AG20443 (cell line): ENCODE data around the gene LRRC26.
A peak's percentile ranks its signal among the peaks of the same experiment; 100 is the strongest.

Experiments
- DNase-seq: peaks from one replicate; pipeline ENCODE4 v3.0.0; 2012; ENCODE audit warnings: low spot score, mixed read lengths

The LRRC26 gene

DNA sequence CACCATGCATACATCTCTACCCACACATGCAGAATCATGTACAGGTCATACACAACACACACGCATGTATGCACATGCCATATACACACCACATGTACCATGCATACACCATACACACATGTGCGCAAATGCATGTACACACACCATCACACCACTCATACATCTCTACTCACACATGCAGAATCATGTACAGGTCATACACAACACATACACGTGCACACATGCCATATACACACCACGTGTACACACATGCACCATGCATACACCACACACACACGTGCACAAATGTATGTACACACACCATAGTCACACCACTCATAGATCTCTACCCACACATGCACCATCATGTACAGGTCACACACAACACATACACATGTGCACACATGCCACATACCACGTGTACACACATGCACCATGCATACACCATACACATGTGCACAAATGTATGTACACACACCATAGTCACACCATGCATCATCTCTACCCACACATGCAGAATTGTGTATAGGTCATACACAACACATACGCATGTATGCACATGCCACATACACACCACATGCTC, 16.9 kb downstream of the LRRC26 start:
- DNase-seq: no peak

DNA sequence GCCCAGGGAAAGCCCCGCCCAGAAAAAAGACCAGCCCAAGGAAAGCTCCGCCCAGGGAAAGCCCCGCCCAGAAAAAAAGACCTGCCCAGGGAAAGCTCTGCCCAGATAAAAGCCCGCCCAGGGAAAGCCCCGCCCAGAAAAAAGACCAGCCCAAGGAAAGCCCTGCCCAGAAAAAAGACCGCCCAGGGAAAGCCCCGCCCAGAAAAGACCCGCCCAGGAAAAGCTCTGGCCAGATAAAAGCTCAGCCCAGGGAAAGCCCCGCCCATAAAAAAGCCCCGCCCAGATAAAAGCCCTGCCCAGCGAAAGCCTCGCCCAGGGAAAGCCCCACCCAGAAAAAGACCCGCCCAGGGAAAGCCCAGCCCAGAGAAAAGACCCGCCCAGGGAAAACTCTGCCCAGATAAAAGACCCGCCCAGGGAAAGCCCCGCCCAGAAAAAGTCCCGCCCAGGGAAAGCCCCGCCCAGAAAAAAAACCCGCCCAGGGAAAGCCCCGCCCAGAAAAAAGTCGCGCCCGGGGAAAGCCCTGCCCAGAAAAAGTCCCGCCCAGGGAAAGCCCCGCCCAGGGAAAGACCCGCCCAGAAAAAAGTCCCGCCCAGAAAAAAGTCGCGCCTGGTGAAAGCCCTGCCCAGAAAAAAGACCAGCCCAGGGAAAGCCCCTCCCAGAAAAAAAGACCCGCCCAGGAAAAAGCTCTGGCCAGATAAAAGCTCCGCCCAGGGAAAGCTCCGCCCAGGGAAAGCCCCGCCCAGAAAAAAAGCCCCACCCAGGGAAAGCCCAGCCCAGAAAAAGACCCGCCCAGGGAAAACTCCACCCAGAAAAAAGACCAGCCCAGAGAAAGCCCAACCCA, 19.0 kb downstream of the LRRC26 start:
- DNase-seq: peak; percentile 50

DNA sequence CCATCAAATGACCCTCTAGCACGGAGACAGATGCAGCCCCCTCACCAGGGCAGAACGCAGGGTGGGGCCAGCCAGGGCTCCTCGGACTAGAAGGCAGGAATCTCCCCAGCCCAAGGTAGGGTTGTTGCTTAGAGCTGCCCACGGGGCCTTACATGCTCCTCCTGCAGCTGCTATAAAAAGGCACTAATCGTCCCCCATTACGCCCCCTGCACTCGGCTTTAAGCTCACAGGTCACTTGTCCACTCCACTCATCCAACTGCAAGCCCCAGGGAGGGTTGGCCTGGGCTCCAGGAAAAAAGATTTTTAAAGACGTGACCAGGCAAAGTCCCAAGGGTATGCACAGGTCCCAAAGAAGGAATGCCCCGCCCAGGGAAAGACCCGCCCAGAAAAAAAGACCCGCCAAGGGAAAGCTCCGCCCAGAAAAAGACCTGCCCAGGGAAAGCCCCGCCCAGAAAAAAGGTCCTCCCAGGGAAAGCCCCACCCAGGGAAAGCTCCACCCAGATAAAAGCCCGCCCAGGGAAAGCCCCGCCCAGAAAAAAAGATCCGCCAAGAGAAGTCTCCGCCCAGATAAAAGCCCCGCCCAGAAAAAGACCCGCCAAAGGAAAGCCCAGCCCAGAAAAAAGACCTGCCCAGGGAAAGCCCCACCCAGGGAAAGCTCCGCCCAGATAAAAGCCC, 19.8 kb downstream of the LRRC26 start:
- no peak for DNase-seq

DNA sequence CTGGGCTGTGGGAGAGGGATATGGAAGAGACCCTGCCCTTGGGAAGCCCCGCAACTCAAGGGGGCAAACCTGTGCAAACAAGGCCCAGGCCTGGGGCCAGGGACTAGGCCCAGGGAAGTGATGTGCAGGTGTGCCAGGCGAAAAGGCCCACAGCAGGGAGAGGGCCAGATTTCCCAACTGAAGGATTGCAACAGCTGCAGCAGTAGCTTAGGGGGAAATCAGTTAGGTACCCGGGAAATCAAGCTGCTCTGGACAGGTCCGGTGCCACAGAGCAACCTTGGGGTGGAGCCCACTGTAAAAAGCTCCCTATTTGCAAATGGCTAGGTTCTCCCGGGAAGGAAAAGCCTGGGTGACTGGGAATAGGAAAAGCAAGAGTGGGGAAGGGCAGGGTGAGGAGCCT, 20.5 kb downstream of the LRRC26 start:
- DNase-seq: no peak

DNA sequence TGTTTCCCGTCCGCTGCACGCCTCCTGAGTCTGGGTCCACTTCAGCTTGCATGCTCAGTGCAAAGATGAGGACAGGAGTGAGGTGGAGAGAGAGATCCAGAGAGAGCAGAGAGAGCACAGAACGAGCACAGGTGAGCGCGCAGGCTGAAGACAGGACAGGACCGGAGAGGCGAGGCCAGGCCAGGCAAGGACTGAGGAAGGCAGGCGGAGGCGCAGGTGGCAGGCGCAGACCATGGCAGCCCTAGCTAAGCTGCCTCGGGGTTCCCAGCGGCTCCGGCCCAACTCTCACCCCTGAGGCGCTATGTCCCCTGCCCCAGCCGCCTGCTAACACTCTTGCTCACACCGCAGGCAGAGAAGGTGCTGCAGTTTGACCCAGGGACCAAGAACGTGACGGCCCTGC, 21.2 kb downstream of the LRRC26 start:
- DNase-seq: no peak

DNA sequence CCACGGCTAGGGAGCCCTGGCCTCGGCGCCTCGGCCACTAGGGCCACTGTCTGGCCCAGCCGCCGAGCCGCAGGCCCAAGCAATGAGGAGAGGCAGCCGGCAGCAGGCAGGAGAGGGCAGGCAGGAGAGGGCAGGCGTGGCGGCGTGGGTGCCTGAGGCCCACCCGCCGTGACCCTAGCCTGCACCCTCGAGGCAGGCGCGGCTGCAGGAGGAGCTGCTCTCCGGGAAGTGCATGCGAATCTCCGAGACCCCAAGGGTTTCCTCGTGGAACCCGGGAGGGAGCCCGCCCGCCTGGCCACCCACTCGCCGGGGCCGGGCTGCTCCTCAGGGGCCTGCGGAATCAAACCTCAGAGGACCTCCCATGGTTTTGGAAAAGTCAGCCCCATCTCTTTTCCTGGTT, 21.6 kb downstream of the LRRC26 start:
- DNase-seq: no peak

DNA sequence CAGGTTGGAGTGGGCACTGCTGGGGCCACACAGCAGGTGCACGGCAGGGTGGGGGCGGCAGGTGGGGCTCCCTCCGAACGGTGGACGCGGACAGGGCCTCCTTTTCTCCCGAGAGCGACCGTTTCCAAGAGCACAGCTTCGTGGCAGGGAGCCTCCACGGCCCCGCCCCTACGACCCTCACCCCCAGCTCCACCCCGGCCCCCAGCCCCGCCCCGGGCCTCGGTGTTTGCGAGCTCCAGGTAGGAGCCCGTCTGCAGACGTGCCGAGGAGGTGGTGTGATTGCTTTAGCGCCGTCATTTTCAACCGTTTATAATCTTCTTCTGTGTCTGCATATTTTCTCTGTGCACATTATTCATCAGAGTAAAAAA, 22.1 kb downstream of the LRRC26 start:
- no peak for DNase-seq

DNA sequence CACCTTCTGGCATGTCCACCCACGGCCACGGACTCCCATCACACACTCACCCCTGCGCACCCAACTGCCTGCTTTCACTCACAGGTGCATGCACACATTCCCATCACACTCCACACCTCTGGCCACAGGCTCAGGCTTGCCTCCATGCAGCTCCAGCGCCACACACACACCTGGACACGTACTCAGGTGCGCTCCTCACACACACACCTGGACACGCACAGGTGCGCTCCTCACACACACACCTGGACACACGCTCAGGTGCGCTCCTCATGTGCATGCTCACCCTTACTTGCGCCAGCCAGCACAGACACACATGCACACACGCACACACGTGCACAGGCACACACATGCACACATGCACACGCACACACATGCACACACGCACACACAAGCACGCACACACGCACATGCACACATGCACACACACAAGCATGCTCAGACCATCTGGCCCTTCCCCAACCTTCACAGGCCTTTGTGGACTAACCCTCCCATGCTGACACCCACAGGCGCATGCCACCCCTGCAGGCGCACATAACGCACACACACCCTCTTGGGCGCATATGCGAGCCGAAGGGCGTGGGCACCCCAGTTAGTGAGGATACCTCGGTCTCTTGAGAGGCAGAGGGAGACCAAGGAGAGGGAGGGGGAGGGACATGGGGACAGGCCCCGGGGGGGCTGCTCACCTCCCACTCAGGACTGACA, 22.6 kb downstream of the LRRC26 start:
- no peak for DNase-seq

DNA sequence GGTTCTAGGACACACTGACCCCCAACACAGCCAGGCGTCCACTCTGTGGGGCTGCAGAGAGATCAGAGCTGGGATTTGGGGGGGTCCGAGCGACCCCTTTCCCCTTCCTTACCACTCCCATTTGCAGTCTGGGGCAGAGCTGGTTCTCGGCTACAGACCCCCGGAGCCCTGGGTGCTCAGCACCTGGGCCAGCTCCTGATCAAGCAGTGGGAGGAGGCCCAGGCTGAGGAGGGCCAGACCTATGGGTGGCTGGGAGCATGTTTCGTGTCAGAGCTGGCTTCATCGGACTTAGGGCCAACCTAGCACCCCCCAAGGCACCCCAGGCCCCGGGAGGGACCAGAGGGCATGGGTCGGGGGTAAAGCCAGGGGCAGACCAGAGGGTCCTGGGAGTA, 23.3 kb downstream of the LRRC26 start:
- no peak for DNase-seq

DNA sequence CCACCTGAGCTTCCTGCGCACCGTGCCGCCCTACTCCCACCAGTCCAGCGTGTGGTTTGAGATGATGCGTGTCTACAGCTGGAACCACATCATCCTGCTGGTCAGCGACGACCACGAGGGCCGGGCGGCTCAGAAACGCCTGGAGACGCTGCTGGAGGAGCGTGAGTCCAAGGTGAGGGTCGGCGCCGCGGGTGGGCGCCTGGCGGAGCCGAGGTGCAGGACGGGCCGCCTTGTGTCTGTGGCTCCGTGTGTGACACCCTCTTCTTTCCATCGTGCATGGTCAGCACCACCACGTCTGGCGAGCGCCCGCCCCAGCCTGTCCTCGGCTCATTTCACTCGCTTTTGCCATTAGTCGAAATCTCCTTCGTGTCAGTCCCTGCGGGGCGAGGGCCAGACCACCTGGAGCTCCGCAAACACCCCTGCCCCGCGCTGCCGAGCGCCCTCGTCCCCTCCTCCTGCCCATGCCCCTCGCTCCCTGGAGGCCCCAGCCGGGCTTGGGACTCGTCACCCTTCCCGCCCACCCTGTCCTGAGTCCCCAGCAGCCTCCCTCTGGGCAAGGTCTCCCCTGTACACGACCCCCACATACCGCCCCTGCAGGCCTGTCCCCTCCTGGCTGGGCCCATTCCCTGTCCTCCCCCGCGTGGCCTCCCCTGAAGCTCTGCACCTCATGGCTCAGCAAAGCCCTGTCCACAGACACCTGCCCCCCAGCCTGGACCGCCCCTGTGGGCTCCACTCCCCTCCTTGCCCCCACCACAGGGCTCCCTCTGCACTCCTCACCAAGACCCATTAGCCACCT, 23.9 kb downstream of the LRRC26 start:
- no peak for DNase-seq

DNA sequence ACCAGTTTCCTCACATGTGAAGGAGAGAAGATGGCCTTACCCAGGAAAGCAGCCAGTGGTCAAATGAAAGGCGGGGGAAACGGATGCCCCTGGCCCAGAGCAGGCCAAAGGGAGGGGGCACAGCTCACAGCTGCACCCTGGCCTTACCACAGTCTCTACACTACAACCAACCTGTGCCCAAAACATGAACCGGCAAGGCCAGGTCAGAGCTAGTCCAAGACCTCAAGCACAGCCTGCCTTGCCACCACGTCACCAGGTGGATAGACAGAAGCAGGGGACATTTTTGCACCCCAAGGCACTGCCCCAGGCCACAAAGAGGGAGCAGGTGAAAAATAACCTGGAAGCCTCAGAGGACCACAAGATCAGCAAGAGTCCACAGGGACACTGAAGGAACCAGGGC, 26.4 kb downstream of the LRRC26 start:
- DNase-seq: no peak

DNA sequence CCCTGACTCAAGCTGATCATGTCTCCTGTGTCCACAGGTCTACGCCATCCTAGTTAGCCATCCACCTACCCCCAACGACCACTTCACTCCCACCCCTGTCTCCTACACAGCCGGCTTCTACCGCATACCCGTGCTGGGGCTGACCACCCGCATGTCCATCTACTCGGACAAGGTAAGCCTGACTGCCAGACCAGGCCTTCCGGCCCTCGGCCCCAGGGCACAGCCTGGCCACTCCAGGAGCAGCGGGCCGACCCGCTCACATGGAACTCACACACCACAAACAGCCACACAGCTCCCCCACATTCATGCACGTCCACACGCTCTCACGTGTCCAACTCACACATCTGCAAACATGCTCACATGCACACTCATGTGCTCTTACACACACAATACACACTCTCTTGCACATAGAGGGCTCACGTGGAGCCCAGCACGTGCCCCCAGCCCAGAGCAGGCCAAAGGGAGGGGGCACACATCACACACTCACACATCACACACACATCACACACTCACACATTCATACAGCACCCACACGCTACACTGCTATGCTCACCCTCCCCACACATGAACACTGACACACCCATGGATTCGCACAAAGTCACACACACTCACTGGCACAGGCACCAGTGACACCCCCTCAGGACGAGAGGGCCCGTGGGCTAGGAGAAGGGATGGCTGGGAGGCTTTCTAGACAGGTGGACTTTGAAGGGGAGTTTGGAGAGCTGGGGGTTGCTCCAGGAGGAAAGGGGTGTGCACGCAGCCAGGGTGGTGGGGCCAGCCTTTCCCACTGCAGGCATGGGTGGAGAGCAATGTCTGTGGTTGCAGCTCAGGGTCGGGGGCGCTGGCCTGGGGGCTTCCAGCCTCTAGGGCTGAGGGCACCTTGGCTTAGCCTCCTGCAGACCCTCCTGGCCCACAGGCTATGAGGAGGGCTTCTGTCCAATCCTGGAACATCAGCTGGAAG, 27.6 kb downstream of the LRRC26 start:
- no peak for DNase-seq

DNA sequence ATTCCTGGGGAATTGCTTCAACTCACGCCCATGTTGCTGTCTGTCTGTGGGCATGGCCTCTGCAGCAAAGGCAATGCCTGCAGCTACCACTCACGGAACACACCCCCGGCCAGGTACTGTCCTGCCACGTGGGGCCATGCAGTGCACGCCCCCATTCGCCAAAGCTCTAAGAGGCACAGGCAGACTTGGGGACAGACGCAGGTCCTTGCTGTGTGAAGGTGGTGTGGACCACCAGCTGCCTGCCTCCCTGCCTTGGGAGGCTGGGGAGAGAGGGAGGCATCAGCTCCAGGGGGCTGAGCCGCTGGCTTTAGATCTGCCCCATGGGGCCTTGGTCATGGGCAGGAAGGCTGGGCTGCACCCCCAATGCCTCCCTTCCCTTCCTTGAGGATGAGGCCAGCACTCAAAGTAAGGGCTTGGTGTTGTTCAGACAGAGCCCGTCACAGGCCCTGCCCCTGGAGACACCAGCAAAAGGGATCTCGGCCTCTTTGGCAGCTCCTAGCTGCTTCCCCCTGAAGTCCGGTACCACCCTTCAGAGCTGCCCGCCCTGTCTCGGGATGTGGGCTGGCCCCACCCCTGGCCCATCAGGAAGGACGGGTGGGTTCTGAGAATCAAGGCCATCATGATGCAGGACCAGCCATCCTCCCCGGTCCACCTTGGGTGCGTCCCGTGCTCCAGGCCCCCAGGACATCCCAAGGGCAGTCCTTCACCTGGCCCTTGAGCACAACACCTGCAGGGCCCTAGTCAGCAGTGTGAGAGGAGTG, 28.6 kb downstream of the LRRC26 start:
- no peak for DNase-seq

DNA sequence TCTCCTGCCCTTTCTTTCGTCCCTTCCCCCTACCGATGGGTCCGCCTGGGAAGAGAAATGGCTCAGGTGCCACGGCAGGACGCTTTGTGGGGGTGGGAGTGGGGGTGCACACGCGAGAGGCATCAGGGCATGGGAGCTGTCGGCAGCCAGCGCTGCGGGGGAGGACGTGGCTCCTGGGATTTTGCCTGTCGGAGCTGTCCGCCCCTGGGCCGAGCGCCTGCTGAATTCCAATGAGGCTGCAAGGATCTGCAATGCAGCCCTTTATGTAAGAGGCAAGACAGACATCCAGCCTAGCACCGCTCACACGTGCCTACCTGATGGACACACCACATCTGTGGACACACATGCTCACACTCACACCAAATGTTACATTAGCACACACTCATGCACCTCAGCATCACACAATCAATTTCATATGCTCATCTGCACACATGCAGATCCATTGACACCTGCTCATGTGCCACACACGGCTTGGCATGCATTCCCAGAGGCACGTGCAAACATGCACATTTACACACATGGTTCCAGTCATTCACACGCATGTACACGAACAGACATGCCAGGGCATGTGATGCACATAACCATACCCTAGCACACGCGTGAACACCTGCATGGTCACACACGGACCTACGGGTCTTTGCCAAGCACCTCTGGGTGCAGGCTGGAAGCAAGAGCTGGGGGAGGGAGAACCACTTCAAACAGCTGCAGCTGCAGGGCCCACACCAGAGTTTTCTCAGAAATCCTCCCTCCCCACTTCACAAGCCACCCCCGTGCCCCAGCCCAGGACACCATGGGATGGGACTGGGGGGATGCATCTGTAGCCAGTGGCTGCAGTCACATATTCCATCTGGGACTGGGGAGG, 29.5 kb downstream of the LRRC26 start:
- DNase-seq: no peak

DNA sequence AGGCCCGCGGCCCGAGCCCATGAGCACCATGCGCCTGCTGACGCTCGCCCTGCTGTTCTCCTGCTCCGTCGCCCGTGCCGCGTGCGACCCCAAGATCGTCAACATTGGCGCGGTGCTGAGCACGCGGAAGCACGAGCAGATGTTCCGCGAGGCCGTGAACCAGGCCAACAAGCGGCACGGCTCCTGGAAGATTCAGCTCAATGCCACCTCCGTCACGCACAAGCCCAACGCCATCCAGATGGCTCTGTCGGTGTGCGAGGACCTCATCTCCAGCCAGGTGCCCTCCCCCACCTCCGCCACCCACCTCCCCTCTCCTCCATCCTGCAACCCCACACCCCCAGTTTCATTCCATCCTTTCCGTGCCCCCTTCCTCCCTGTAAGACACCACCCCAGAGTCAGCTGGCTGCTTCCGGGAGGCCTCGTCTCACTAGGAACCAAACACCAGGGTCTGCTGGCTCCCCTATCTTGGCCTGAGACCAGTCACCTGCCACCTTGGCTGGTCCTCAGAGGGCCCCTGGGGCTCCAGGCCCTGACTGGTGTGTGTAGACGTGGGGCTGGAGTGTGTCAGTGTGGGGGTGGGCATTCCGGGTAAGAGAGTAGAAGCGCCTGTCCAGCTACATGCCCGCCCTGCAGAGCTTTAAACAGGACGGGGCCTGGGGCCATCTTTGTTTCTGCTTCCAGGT, 30.2 kb downstream of the LRRC26 start:
- DNase-seq: no peak

DNA sequence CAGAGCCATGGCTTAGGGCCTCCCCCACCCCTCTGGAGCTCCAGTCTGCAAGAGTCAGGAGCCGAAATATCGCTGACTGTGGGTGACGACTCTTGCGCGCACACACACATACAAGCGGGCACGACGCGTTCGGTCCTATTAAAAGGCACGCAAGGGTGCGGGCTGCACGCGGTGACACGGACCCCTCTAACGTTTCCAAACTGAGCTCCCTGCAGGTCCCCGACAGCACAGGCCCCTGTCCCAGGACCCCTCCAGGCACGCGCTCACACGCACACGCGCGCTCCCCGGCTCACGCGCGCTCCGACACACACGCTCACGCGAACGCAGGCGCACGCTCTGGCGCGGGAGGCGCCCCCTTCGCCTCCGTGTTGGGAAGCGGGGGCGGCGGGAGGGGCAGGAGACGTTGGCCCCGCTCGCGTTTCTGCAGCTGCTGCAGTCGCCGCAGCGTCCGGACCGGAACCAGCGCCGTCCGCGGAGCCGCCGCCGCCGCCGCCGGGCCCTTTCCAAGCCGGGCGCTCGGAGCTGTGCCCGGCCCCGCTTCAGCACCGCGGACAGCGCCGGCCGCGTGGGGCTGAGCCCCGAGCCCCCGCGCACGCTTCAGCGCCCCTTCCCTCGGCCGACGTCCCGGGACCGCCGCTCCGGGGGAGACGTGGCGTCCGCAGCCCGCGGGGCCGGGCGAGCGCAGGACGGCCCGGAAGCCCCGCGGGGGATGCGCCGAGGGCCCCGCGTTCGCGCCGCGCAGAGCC, 31.0 kb downstream of the LRRC26 start, which contains the start of gene GRIN1:
Gene GRIN1 (plus strand): TSS at position 433 of the 746 bp plus-strand sequence. CDS start 333 bp downstream, outside the sequence.
- DNase-seq: peak; percentile 80

DNA sequence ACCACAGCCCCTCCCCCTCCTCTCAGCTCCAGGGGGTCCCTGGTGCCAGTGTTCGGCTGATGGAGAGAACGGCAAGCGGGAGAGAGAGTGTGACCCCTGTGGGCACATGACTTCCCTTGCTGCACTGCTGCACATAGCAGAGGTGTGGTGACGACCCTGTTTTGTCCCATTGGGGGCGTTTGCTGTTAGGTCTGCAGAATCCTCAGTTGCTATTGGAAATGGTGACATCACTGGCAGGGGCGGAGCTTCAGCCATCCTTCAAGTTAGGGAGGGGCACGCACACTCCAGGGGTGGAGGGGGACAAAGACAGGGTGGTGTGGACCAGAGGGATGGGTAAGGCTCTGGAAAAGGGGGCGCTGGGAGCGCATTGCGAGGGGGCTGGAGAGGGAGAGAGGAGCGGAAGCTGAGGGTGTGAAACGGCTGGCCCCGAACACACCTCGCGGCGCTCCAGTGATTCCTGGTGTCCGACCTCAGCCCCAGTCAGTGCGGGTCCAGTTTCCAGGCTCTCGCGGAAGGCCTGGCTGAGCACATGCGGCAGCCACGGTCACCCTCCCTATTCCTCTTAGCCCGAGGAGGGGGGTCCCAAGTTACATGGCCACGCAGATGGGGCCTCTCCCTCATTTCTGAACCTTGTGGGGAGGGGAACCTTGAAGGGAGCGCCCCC, 31.7 kb downstream of the LRRC26 start:
- DNase-seq: no peak
